RWPE2 (cell line): ENCODE data around the gene ZNF714.

Experiments
- ATAC-seq: fragments of 200-7000 bp; cut with Tn5 transposase; 3 replicates; pipeline ENCODE4 v1.9.1; 2021; ENCODE audit warnings: low read depth
- DNase-seq: peaks from one replicate; pipeline ENCODE4 v3.0.0-alpha.2; 2020; ENCODE audit warnings: low spot score
- H3K27ac ChIP-seq: fragments of 450-650 bp; 2 replicates; pipeline ENCODE4 v1.5.1; 2017; ENCODE audit warnings: mild to moderate bottlenecking; ENCODE audit not compliant: poor library complexity, severe bottlenecking
- H3K27me3 ChIP-seq: fragments of 250-450 bp; sonication (Bioruptor Pico); 2 replicates; pipeline ENCODE4 v1.5.1; 2021; ENCODE audit warnings: mild to moderate bottlenecking, moderate library complexity; ENCODE audit not compliant: insufficient read depth, poor library complexity, severe bottlenecking
- H3K36me3 ChIP-seq: fragments of 250-450 bp; sonication (Bioruptor Pico); 2 replicates; pipeline ENCODE4 v1.5.1; 2020; ENCODE audit warnings: low read depth, mild to moderate bottlenecking, moderate library complexity
- H3K4me1 ChIP-seq: fragments of 250-450 bp; sonication (Bioruptor Pico); 2 replicates; pipeline ENCODE4 v1.5.1; 2021; ENCODE audit warnings: mild to moderate bottlenecking, moderate library complexity; ENCODE audit not compliant: insufficient read depth, poor library complexity, severe bottlenecking
- H3K4me3 ChIP-seq: fragments of 250-450 bp; sonication (Bioruptor Pico); 2 replicates; pipeline ENCODE4 v1.5.1; 2021; ENCODE audit warnings: mild to moderate bottlenecking, moderate library complexity; ENCODE audit not compliant: severe bottlenecking
- H3K9me3 ChIP-seq: fragments of 250-450 bp; sonication (Bioruptor Pico); 2 replicates; pipeline ENCODE4 v1.5.1; 2021; ENCODE audit warnings: mild to moderate bottlenecking, moderate library complexity; ENCODE audit not compliant: severe bottlenecking
- TF ChIP-seq, protein P1 (sequence below): fragments of 450-650 bp; IDR thresholded peaks from one replicate; pipeline ENCODE4 v1.5.1; 2017; ENCODE audit warnings: mild to moderate bottlenecking, moderate library complexity; ENCODE audit not compliant: poor library complexity, severe bottlenecking

Gene ZNF714

DNA sequence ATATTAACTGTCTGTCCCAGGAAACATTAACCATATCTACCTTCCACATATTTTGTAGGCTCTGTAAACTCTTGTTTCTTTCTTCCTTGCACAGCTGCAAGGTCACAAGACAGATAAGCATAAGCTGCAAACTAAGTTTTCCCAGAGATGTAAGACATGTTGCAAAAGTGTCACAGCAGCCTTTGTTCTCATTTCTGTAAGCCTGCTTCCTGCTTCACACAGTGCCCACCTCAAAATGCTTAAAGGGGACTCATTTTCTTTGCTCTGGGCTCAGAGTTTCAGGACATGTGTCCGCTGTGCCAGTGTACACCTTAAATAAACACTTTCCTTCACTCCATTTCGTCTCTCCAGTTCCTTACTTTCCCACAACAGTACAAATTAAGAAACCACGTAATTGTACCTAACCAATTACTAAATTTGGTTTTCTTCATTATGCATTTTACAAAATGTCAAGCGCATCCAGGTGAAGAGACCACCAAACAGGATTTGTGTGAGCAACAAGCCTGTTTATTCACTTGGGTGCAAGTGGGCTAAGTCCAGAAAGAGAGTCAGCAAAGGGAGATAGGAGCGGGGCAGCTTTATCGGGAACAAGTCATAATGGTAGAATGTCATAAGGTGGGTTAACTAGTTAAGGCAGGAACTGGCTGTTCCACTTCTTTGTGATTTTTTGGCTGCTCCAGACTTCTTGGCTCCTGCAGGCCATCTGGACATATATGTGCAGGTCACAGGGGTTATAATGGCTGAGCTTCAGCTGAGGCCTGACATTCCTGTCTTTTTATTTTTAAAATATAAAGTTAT, 47.1 kb downstream of the ZNF714 start:
- Histone ChIP-seq H3K4me3 (no peak overlapping the region), H3K27ac (no peak overlapping the region), H3K4me1 (no peaks in the 10 kb centered on the region), H3K9me3 (no peaks in the 10 kb centered on the region), H3K27me3 (no peaks in the 10 kb centered on the region), H3K36me3 (0 out of 2 replicates have a peak, but pooled peaks cover 3% of the 10 kb centered on the region)
- no peak for ATAC-seq
- DNase-seq = no peak
- TF ChIP-seq, protein P1, sequence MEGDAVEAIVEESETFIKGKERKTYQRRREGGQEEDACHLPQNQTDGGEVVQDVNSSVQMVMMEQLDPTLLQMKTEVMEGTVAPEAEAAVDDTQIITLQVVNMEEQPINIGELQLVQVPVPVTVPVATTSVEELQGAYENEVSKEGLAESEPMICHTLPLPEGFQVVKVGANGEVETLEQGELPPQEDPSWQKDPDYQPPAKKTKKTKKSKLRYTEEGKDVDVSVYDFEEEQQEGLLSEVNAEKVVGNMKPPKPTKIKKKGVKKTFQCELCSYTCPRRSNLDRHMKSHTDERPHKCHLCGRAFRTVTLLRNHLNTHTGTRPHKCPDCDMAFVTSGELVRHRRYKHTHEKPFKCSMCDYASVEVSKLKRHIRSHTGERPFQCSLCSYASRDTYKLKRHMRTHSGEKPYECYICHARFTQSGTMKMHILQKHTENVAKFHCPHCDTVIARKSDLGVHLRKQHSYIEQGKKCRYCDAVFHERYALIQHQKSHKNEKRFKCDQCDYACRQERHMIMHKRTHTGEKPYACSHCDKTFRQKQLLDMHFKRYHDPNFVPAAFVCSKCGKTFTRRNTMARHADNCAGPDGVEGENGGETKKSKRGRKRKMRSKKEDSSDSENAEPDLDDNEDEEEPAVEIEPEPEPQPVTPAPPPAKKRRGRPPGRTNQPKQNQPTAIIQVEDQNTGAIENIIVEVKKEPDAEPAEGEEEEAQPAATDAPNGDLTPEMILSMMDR = no peak

DNA sequence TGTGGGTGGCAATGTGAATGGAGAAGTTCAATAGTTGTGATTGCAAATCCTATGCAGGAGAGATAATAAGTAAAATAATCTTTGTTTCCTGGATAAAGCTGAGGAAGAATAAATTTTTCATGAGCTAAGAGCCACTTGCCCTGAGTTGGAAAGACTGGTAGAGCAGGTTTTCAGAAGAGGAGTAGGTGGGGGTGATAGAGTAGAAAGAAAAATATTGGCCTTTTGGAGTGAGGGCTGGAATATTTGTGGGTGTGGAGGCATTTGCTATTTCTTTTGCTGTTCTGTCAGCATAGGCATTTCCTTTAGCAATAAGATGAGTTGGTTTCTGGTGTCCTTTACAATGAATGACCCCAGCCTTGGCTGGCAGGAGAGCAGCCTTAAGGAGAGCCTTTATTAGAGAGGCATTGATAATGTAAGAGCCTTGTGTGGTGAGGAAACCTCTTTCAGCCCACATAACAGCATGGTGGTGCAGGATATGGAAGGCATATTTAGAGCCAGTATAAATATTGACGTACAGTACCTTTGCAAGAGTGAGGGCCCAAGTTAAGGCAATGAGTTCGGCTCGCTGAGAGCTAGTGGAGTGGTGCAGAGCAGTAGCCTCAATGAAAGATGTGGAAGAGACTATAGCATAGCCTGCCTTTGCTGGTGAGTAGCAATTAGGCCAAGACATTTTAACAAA, 48.2 kb downstream of the ZNF714 start:
- H3K4me3 ChIP-seq = no peak overlapping the region
- H3K9me3 ChIP-seq = no peaks in the 10 kb centered on the region
- no peaks in the 10 kb centered on the region for H3K27me3 ChIP-seq
- H3K4me1 ChIP-seq = no peaks in the 10 kb centered on the region
- H3K27ac ChIP-seq = no peak overlapping the region
- ATAC-seq (no peak; the same call in 2 of the 3 replicates), DNase-seq (no peak)
- H3K36me3 ChIP-seq = 0 out of 2 replicates have a peak, but pooled peaks cover 3% of the 10 kb centered on the region
- TF ChIP-seq, protein P1 = no peak

DNA sequence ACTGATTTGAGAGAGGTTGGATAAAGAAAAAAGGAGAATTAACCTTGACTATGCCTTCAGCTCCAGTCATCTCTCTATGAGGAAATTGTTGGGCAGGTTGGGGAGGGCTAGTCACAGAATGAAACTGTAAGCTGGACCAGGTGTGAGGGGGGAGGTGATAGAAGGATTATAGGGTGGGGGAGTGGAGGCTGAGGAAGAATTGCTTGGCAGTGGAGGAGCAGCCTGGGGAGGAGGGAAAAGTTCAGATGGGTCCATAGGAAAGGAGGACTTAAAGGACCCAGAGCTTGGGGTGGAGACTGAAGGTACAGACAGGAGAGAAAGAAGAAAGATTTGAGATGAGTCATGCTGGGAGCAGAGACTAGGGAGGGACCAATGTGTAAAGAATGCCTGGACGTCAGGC, 51.6 kb downstream of the ZNF714 start:
- ATAC-seq = no peak
- no peak overlapping the region for H3K4me3 ChIP-seq
- no peaks in the 10 kb centered on the region for H3K27me3 ChIP-seq
- H3K4me1 ChIP-seq = no peaks in the 10 kb centered on the region
- TF ChIP-seq, protein P1 = no peak
- no peak for DNase-seq
- no peak overlapping the region for H3K27ac ChIP-seq
- H3K36me3 ChIP-seq = no peaks in the 10 kb centered on the region
- H3K9me3 ChIP-seq = no peaks in the 10 kb centered on the region

DNA sequence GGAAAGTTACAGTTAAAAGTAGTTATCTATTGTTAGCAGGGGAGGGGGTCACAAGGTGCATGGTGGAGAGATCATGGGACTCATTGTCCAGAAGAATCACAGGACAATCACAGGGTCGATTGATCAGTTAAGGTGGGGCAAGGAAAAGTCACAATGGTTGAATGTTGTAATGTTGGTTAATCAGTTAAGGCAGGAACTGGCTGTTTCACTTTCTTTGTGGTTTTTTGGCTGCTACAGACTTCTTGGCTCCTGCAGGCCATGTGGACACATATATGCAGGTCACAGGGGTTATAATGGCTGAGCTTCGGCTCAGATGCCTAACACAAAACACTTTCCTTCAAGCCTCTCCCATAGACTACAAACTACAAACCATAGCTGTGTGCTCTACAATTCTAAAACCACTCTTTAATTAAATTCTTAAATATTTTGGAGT, 52.9 kb downstream of the ZNF714 start:
- TF ChIP-seq, protein P1 = no peak
- DNase-seq = no peak

More for the DNA sequence above, 52.9 kb downstream of the ZNF714 start:
- no peaks in the 10 kb centered on the region for H3K36me3 ChIP-seq
- no peak for ATAC-seq
- no peak overlapping the region for H3K4me3 ChIP-seq
- H3K4me1 ChIP-seq = no peaks in the 10 kb centered on the region
- H3K27me3 ChIP-seq = no peaks in the 10 kb centered on the region
- H3K9me3 ChIP-seq = no peaks in the 10 kb centered on the region
- no peak overlapping the region for H3K27ac ChIP-seq
